SK-N-SH (cell line): ENCODE data around the gene SLC35C1. TPM values are rescaled to one million over a fixed set of nuclear protein-coding genes. Genes with fewer than 3 reads are reported as not detected.

ENCODE experiments used
- CTCF ChIA-PET: fragments of 300-600, 350-600 bp; formaldehyde crosslinking; extraction: SDS; loops from one replicate; lab custom pipeline; 2021; lab: Yijun Ruan, JAX
- POLR2A ChIA-PET: fragments of 350-600 bp; sonication (Branson Sonifier 250); formaldehyde crosslinking; extraction: SDS; loops from one replicate; lab custom pipeline; 2020; ENCODE audit warnings: antibody characterized with exemption, inconsistent platforms; lab: Yijun Ruan, JAX
- DNase-seq: peaks from one replicate; pipeline ENCODE4 v3.0.0; 2012
- H2AFZ ChIP-seq: fragments of 200-600 bp; sonication (generic); 2 replicates; pipeline ENCODE4 v1.8.1; 2016; ENCODE audit warnings: antibody characterized with exemption, mild to moderate bottlenecking, low read depth
- H3F3A ChIP-seq: fragments of 200-600 bp; sonication (generic); replicated peaks from 2 replicates; pipeline ENCODE3; 2016; ENCODE audit warnings: antibody characterized with exemption, mild to moderate bottlenecking; ENCODE audit not compliant: insufficient read depth
- H3K27ac ChIP-seq, 2 experiments: fragments of 200-500 bp in 1 of 2; fragments of 200-600 bp in 1 of 2; sonication (Bioruptor generic) in 1 of 2; sonication (generic), shearing (Covaris generic) in 1 of 2; 2 replicates each; pipeline versions ENCODE4 v1.5.1 to v1.6.1; 2014 to 2016; ENCODE audit warnings: low read depth in 2 of 2, inconsistent platforms in 1 of 2, low read length in 1 of 2, mild to moderate bottlenecking in 1 of 2, mixed read lengths in 1 of 2
- H3K27me3 ChIP-seq: fragments of 200-600 bp; sonication (generic), shearing (Covaris generic); 2 replicates; pipeline ENCODE4 v1.6.1; 2016; ENCODE audit warnings: mixed run types; ENCODE audit not compliant: insufficient read depth
- H3K36me3 ChIP-seq, 2 experiments: fragments of 200-500 bp in 1 of 2; fragments of 200-600 bp in 1 of 2; sonication (Bioruptor generic) in 1 of 2; sonication (generic) in 1 of 2; replicated peaks in 1 of 2; 2 replicates each; pipeline versions ENCODE3 to v1.5.1; 2014 to 2016; ENCODE audit warnings: low read length in 1 of 2, mild to moderate bottlenecking in 1 of 2; ENCODE audit not compliant: insufficient read depth in 2 of 2, control insufficient read depth in 1 of 2
- H3K4me1 ChIP-seq, 2 experiments: fragments of 200-500 bp in 1 of 2; fragments of 200-600 bp in 1 of 2; sonication (Bioruptor generic) in 1 of 2; sonication (generic), shearing (Covaris generic) in 1 of 2; 2 replicates each; pipeline versions ENCODE4 v1.5.1 to v1.6.1; 2014 to 2016; ENCODE audit warnings: low read depth in 1 of 2, low read length in 1 of 2, mixed run types in 1 of 2; ENCODE audit not compliant: insufficient read depth in 2 of 2, control insufficient read depth in 1 of 2
- H3K4me2 ChIP-seq: fragments of 200-600 bp; sonication (generic), shearing (Covaris generic); 2 replicates; pipeline ENCODE4 v1.6.1; 2017; ENCODE audit warnings: mixed run types
- H3K4me3 ChIP-seq, 2 experiments: fragments of 200-500 bp in 1 of 2; fragments of 200-600 bp in 1 of 2; sonication (Bioruptor generic) in 1 of 2; sonication (generic), shearing (Covaris generic) in 1 of 2; 2 replicates each; pipeline versions ENCODE4 v1.5.1 to v1.8.1; 2014 to 2016; ENCODE audit warnings: low read depth in 2 of 2, inconsistent platforms in 1 of 2, low read length in 1 of 2, mild to moderate bottlenecking in 1 of 2, mixed read lengths in 1 of 2, moderate library complexity in 1 of 2
- H3K79me2 ChIP-seq: fragments of 200-600 bp; sonication (generic); 2 replicates; pipeline ENCODE4 v1.8.1; 2017; ENCODE audit warnings: mild to moderate bottlenecking; ENCODE audit not compliant: insufficient read depth
- H3K9ac ChIP-seq: fragments of 200-600 bp; sonication (generic); 2 replicates; pipeline ENCODE4 v1.6.1; 2017; ENCODE audit warnings: mixed run types
- H3K9me2 ChIP-seq: fragments of 200-600 bp; sonication (generic); 2 replicates; pipeline ENCODE4 v1.6.1; 2017; ENCODE audit warnings: mixed run types
- H3K9me3 ChIP-seq: fragments of 200-600 bp; sonication (generic); 2 replicates; pipeline ENCODE4 v1.6.1; 2017; ENCODE audit warnings: mixed run types, mild to moderate bottlenecking, moderate library complexity
- H4K20me1 ChIP-seq: fragments of 200-600 bp; sonication (generic); 2 replicates; pipeline ENCODE4 v1.6.1; 2017; ENCODE audit warnings: mild to moderate bottlenecking, mixed run types; ENCODE audit not compliant: insufficient read depth
- ELF1 ChIP-seq: IDR thresholded peaks from 2 replicates; pipeline ENCODE4 v1.4.0; 2012
- EP300 ChIP-seq, 2 experiments: IDR thresholded peaks; 2 replicates each; pipeline versions ENCODE4 v1.4.0 to v1.6.1; 2012; ENCODE audit warnings: borderline replicate concordance in 1 of 2, low read depth in 1 of 2, low read length in 1 of 2
- FOSL2 ChIP-seq: IDR thresholded peaks from 2 replicates; pipeline ENCODE4 v1.4.0; 2012; ENCODE audit warnings: low read depth, mild to moderate bottlenecking, moderate library complexity, borderline replicate concordance
- FOXJ3 ChIP-seq: sonication (generic); formaldehyde crosslinking; IDR thresholded peaks from 2 replicates; pipeline ENCODE4 v1.5.1; 2020; ENCODE audit warnings: mild to moderate bottlenecking, missing genetic modification reagents
- FOXM1 ChIP-seq: IDR thresholded peaks from 2 replicates; pipeline ENCODE4 v1.4.0; 2012; ENCODE audit warnings: low read depth, mild to moderate bottlenecking
- GATA2 ChIP-seq: sonication (generic); formaldehyde crosslinking; IDR thresholded peaks from 2 replicates; pipeline ENCODE4 v1.5.0; 2020; ENCODE audit warnings: mild to moderate bottlenecking, missing genetic modification reagents
- NRF1 ChIP-seq: IDR thresholded peaks from 2 replicates; pipeline ENCODE4 v1.6.1; 2012; ENCODE audit warnings: low read depth, mild to moderate bottlenecking, low read length
- RAD21 ChIP-seq: IDR thresholded peaks from 2 replicates; pipeline ENCODE4 v1.6.1; 2012; ENCODE audit warnings: mild to moderate bottlenecking, low read length
- SIN3A ChIP-seq: IDR thresholded peaks from 2 replicates; pipeline ENCODE4 v1.6.1; 2012; ENCODE audit warnings: low read depth, mild to moderate bottlenecking, low read length, moderate library complexity, borderline replicate concordance
- TEAD4 ChIP-seq: IDR thresholded peaks from 2 replicates; pipeline ENCODE4 v1.4.0; 2012; ENCODE audit warnings: mild to moderate bottlenecking, borderline replicate concordance; ENCODE audit not compliant: insufficient read depth
- WGBS: methylation state at CpG from one replicate; pipeline ENCODE4 v1.1.6; 2017; ENCODE audit warnings: low lambda C conversion rate; 5-methylcytosine and 5-hydroxymethylcytosine counted together
- polyA plus RNA-seq, 3 experiments: library from polyadenylated mRNA; depleted of rRNA; stranded (reverse); fragments of >200 nt; gene quantifications; 2 replicates each; pipeline ENCODE4 v1.2.3, GENCODE V29; 2012
- TF ChIP-seq, protein P1 (sequence below): IDR thresholded peaks from 2 replicates; pipeline ENCODE4 v1.4.0; 2012; ENCODE audit warnings: low read depth
- TF ChIP-seq, protein P2 (sequence below): IDR thresholded peaks from 2 replicates; pipeline ENCODE4 v1.4.0; 2012; ENCODE audit warnings: low read depth, borderline replicate concordance

SLC35C1 gene
- polyA plus RNA-seq, 1 of the 3 experiments (the other 2 are of a cell fraction): 6.2 TPM

DNA sequence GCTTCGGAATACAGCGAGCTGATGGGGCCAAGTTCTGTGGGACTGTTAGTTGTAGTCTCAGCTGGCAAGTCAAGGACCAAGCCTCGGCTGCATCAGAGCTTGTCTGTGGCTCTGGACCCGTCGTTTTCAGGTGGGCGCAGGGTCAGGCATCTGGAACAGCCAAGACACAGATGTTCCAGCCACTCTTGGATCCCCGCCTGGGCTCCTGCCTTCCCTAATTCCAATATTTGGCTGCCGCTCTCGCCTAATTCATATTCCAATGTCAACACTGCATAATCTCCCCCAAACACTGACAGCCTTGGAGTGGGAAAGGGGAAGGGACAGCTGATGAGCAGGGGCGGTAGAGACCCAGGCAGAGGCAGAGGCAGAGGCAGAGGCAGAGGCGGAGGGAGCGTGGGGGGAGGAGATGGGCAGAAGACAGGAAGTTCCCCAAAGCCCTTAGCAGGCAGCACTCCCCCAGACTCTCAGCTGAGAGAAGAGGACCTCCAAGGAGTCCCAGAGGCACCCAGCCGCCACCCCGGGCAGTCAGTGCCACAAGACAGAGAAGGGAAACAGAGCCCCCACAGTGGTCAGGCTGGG is 49.6 kb upstream of the SLC35C1 start (continued):
- TF ChIP-seq SIN3A (no peak), EP300 (IDR thresholded peaks at IDR 0.05; ENCODE audit: borderline replicate concordance in 1 of 2, low read depth in 1 of 2, low read length in 1 of 2) (no peak), RAD21 (no peak), ELF1 (no peak), FOXM1 (no peak)

DNA sequence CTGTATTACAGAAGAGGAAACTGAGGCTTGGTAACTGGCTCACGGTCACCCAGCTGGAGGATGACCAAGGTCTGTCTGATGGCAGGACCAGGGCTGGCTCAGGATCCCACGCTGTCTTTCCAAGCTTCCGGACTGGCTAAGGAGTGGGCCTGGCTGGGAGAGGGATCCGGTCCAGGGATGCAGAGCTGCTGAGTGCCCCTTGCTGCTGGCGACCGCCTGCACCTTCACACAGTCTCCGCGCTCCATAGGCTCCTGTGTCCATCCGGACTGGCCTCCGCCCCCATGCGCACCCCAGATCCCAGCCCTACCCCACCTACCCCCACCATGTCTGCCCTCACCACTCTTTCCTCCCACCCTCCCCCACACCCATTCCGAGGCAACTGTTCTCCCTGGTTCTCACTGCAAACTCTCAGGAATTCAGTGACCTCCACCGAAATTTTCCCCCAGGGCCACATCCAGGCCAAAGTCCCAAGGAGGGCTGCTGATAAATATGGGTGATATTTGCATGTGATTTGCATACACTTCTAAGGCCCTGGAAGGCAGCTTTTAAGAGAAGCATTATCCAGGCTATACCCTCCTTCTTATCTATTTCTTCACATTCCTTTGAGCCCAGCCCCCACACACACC is 48.5 kb upstream of the SLC35C1 start:
- no peak for DNase-seq
- Histone ChIP-seq H3K27me3 (no peaks in the 10 kb centered on the region; the same call in 1 of the 2 replicates), H3K4me3 (no peak overlapping the region), H3F3A (no peaks in the 10 kb centered on the region), H3K9me3 (no peaks in the 10 kb centered on the region), H3K4me2 (no peak overlapping the region), H3K9me2 (no peaks in the 10 kb centered on the region), H2AFZ (no peak overlapping the region), H3K79me2 (no peaks in the 10 kb centered on the region), H3K27ac (no peak overlapping the region), H4K20me1 (no peaks in the 10 kb centered on the region), H3K9ac (no peak overlapping the region), H3K4me1 (peaks cover 0 to 14% of the 10 kb centered on the region in 2 experiments; a peak in 2 of 4 replicates), H3K36me3 (no peaks in the 10 kb centered on the region)
- WGBS: 77% methylated on average over 10 of the region's 13 CpGs
- ChIA-PET POLR2A (no interaction called here), CTCF (interaction anchor here (1.1 to 12.5 kb wide), 4 partner anchors 14 to 385 kb away, joined by 3 to 121 read pairs (median 22); no protein-coding TSS in a partner anchor)
- TF ChIP-seq EP300 (IDR thresholded peaks at IDR 0.05; ENCODE audit: borderline replicate concordance in 1 of 2, low read depth in 1 of 2, low read length in 1 of 2) (no peak), FOSL2 (no peak), SIN3A (no peak), FOXJ3 (CRISPR knock-in tag) (no peak), TEAD4 (no peak), GATA2 (CRISPR knock-in tag) (no peak), NRF1 (no peak)
- TF ChIP-seq, protein P1, sequence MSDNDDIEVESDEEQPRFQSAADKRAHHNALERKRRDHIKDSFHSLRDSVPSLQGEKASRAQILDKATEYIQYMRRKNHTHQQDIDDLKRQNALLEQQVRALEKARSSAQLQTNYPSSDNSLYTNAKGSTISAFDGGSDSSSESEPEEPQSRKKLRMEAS: no peak
- TF ChIP-seq, protein P2, sequence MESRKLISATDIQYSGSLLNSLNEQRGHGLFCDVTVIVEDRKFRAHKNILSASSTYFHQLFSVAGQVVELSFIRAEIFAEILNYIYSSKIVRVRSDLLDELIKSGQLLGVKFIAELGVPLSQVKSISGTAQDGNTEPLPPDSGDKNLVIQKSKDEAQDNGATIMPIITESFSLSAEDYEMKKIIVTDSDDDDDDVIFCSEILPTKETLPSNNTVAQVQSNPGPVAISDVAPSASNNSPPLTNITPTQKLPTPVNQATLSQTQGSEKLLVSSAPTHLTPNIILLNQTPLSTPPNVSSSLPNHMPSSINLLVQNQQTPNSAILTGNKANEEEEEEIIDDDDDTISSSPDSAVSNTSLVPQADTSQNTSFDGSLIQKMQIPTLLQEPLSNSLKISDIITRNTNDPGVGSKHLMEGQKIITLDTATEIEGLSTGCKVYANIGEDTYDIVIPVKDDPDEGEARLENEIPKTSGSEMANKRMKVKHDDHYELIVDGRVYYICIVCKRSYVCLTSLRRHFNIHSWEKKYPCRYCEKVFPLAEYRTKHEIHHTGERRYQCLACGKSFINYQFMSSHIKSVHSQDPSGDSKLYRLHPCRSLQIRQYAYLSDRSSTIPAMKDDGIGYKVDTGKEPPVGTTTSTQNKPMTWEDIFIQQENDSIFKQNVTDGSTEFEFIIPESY: no peak
